ENCODE measurements around the gene ZMIZ1.

GRCh38 chr10:79094412-79095175 lies 25.8 kb downstream of the ZMIZ1 start:
- TF ChIP-seq POLR2A (IDR thresholded peaks at IDR 0.05) (no peak), EP300 (IDR thresholded peaks at IDR 0.05) (no peak), POLR2AphosphoS5 (IDR thresholded peaks at IDR 0.05) (no peak)
- TF ChIP-seq, protein P1, sequence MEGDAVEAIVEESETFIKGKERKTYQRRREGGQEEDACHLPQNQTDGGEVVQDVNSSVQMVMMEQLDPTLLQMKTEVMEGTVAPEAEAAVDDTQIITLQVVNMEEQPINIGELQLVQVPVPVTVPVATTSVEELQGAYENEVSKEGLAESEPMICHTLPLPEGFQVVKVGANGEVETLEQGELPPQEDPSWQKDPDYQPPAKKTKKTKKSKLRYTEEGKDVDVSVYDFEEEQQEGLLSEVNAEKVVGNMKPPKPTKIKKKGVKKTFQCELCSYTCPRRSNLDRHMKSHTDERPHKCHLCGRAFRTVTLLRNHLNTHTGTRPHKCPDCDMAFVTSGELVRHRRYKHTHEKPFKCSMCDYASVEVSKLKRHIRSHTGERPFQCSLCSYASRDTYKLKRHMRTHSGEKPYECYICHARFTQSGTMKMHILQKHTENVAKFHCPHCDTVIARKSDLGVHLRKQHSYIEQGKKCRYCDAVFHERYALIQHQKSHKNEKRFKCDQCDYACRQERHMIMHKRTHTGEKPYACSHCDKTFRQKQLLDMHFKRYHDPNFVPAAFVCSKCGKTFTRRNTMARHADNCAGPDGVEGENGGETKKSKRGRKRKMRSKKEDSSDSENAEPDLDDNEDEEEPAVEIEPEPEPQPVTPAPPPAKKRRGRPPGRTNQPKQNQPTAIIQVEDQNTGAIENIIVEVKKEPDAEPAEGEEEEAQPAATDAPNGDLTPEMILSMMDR (IDR thresholded peaks at IDR 0.05): no peak

All from suprapubic skin (tissue), 4 donors.